ENCODE measurements around the gene SLC2A14.
"Not testable (repeated sequence)": the region's sequence is repeated elsewhere in the genome, so short reads cannot be mapped to it uniquely, and the experiment has no call there.

- not testable (repeated sequence) for TF ChIP-seq POLR2AphosphoS5, POLR2A (IDR thresholded peaks at IDR 0.05; ENCODE audit: low read depth, low read length)
These were observed 66.4 kb downstream of the SLC2A14 start for GRCh38 chr12:7806319-7806718.

Data from GM12892 (cell line).